Measurements from ENCODE around the gene OSCP1. TPM values are rescaled to one million over a fixed set of nuclear protein-coding genes. Genes with fewer than 3 reads are reported as not detected.

OSCP1 gene
- total RNA-seq, 1 donor from 2014 or later: 0.59 TPM

- H3K4me1 Mint-ChIP-seq (ENCODE audit: low read depth): peaks cover 49% of the 10 kb centered on the region
- peak overlapping the region; percentile 81 for H3K27ac Mint-ChIP-seq
- peaks cover 17% of the 10 kb centered on the region for H3K36me3 Mint-ChIP-seq (ENCODE audit: low read depth)
- H3K9me3 Mint-ChIP-seq: no peaks in the 10 kb centered on the region
- H3K27me3 Mint-ChIP-seq (ENCODE audit: low read depth): no peaks in the 10 kb centered on the region
- no peak overlapping the region for H3K4me3 Mint-ChIP-seq (ENCODE audit: low read depth)
- no peak for DNase-seq (ENCODE audit: low spot score)
- intact Hi-C loops (cut with micrococcal nuclease): no loop called here
Observed at GRCh38 chr1:36377791-36378492, 72.3 kb downstream of the OSCP1 start.

DNA sequence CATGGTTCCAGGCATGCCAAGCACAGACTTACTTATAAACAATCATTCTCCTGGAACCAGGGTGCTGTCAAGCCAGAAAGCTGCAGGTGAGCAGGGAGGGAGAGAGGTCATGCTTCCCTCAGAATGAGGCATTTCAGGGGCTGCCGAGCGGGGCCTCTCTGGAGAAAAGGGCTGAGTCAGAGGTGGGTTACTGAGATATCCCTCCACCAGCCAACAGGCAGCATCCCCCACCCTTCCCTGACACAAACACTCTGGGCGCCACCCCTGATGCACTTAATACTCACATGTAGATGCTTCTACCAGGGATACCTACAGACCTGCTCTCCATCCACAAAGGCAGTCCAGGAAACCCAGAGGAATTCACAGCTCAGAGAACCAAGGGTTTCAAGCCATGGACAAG is 77.6 kb downstream of the OSCP1 start:
- H3K4me3 Mint-ChIP-seq (ENCODE audit: low read depth): no peak overlapping the region
- H3K36me3 Mint-ChIP-seq (ENCODE audit: low read depth): peaks cover 5% of the 10 kb centered on the region
- peaks cover 47% of the 10 kb centered on the region for H3K4me1 Mint-ChIP-seq (ENCODE audit: low read depth)
- no peak overlapping the region for H3K27ac Mint-ChIP-seq
- intact Hi-C loops (cut with micrococcal nuclease): no loop called here
- no peaks in the 10 kb centered on the region for H3K27me3 Mint-ChIP-seq (ENCODE audit: low read depth)
- no peaks in the 10 kb centered on the region for H3K9me3 Mint-ChIP-seq
- DNase-seq (ENCODE audit: low spot score): no peak

GRCh38 chr1:36369061-36369861 is 81.0 kb downstream of the OSCP1 start:
- H3K4me3 Mint-ChIP-seq (ENCODE audit: low read depth): no peak overlapping the region
- peak; percentile 73 for DNase-seq (ENCODE audit: low spot score)
- intact Hi-C loops (cut with micrococcal nuclease): loop anchor here (2.0 to 5.0 kb wide), 2 partner anchors 47 to 52 kb away; partner anchors contain the start of gene EVA1B
- no peaks in the 10 kb centered on the region for H3K27me3 Mint-ChIP-seq (ENCODE audit: low read depth)
- no peaks in the 10 kb centered on the region for H3K9me3 Mint-ChIP-seq
- H3K4me1 Mint-ChIP-seq (ENCODE audit: low read depth): peaks cover 50% of the 10 kb centered on the region
- peaks cover 10% of the 10 kb centered on the region for H3K36me3 Mint-ChIP-seq (ENCODE audit: low read depth)
- H3K27ac Mint-ChIP-seq: no peak overlapping the region

Other genes starting within 250 kb of the OSCP1 start
- gene THRAP3, start 226.0 kb downstream of the OSCP1 start, total RNA-seq: 159 and 164 TPM in 2 replicates
- gene SH3D21, start 144.1 kb downstream of the OSCP1 start, total RNA-seq: 19.0 and 20.4 TPM in 2 replicates
- gene EVA1B, start 126.8 kb downstream of the OSCP1 start, total RNA-seq: 10.7 and 11.0 TPM in 2 replicates
- 41.3 and 42.4 TPM in 2 replicates for gene STK40, start 64.5 kb downstream of the OSCP1 start, total RNA-seq
- gene LSM10, start 52.5 kb downstream of the OSCP1 start, total RNA-seq: 48.4 and 55.3 TPM in 2 replicates
- gene MRPS15, start 13.9 kb upstream of the OSCP1 start, total RNA-seq: 117 and 123 TPM in 2 replicates
- 0.11 and 0.62 TPM in 2 replicates for gene CSF3R, start 32.5 kb upstream of the OSCP1 start, total RNA-seq